ENCODE results near the gene CELF4. TPM values are rescaled to one million over a fixed set of nuclear protein-coding genes. Genes with fewer than 3 reads are reported as not detected.
A peak's percentile ranks its signal among the peaks of the same experiment; 100 is the strongest.

Gene CELF4
- total RNA-seq, 1 donor from 2014 or later, result 2.3 TPM

- Mint-ChIP-seq H3K27me3 (ENCODE audit: low read depth) (peaks cover 78% of the 10 kb centered on the region), H3K9me3 (no peaks in the 10 kb centered on the region), H3K4me3 (no peak overlapping the region), H3K36me3 (no peaks in the 10 kb centered on the region), H3K27ac (no peak overlapping the region), H3K4me1 (peaks cover 7% of the 10 kb centered on the region)
- no peak for TF ChIP-seq CTCF (IDR thresholded peaks at IDR 0.05; ENCODE audit: unreplicated experiment)
- DNase-seq (ENCODE audit: low spot score in 2 of 2, unreplicated experiment in 2 of 2), result no peak
Measured at GRCh38 chr18:37481072-37481471, 84.5 kb downstream of the CELF4 start.

- H3K4me1 Mint-ChIP-seq, result no peaks in the 10 kb centered on the region
- peaks cover 56% of the 10 kb centered on the region for H3K27me3 Mint-ChIP-seq (ENCODE audit: low read depth)
- no peak for DNase-seq (ENCODE audit: low spot score in 2 of 2, unreplicated experiment in 2 of 2)
- H3K9me3 Mint-ChIP-seq, result no peaks in the 10 kb centered on the region
- H3K27ac Mint-ChIP-seq, result no peak overlapping the region
- no peak for TF ChIP-seq CTCF (IDR thresholded peaks at IDR 0.05; ENCODE audit: unreplicated experiment)
- no peak overlapping the region for H3K4me3 Mint-ChIP-seq
- H3K36me3 Mint-ChIP-seq, result no peaks in the 10 kb centered on the region
Measured at GRCh38 chr18:37476611-37477295, 88.8 kb downstream of the CELF4 start.

- TF ChIP-seq CTCF (IDR thresholded peaks at IDR 0.05; ENCODE audit: unreplicated experiment), result peak; percentile 86
- H3K4me1 Mint-ChIP-seq, result no peaks in the 10 kb centered on the region
- H3K4me3 Mint-ChIP-seq, result no peak overlapping the region
- no peaks in the 10 kb centered on the region for H3K36me3 Mint-ChIP-seq
- H3K27me3 Mint-ChIP-seq (ENCODE audit: low read depth), result peaks cover 55% of the 10 kb centered on the region
- H3K9me3 Mint-ChIP-seq, result no peaks in the 10 kb centered on the region
- peak; percentile 36 to 54 for DNase-seq (ENCODE audit: low spot score in 2 of 2, unreplicated experiment in 2 of 2)
- H3K27ac Mint-ChIP-seq, result no peak overlapping the region
Measured at GRCh38 chr18:37476182-37476581, 89.4 kb downstream of the CELF4 start.

GRCh38 chr18:37473195-37473840 is 92.3 kb downstream of the CELF4 start:
- no peak for TF ChIP-seq CTCF (IDR thresholded peaks at IDR 0.05; ENCODE audit: unreplicated experiment)
- Mint-ChIP-seq H3K4me1 (no peaks in the 10 kb centered on the region), H3K27me3 (ENCODE audit: low read depth) (peaks cover 36% of the 10 kb centered on the region), H3K4me3 (no peak overlapping the region), H3K36me3 (no peaks in the 10 kb centered on the region), H3K27ac (no peak overlapping the region), H3K9me3 (no peaks in the 10 kb centered on the region)
- no peak for DNase-seq (ENCODE audit: low spot score in 2 of 2, unreplicated experiment in 2 of 2)

GRCh38 chr18:37471637-37472036 is 94.0 kb downstream of the CELF4 start:
- peaks cover 22% of the 10 kb centered on the region for H3K27me3 Mint-ChIP-seq (ENCODE audit: low read depth)
- H3K9me3 Mint-ChIP-seq, result no peaks in the 10 kb centered on the region
- no peak overlapping the region for H3K27ac Mint-ChIP-seq
- H3K4me3 Mint-ChIP-seq, result no peak overlapping the region
- peaks cover under 1% of the 10 kb centered on the region for H3K4me1 Mint-ChIP-seq
- no peak for DNase-seq (ENCODE audit: low spot score in 2 of 2, unreplicated experiment in 2 of 2)
- H3K36me3 Mint-ChIP-seq, result no peaks in the 10 kb centered on the region
- TF ChIP-seq CTCF (IDR thresholded peaks at IDR 0.05; ENCODE audit: unreplicated experiment), result no peak

All from mesothelial cell of epicardium (in vitro differentiated cells).